SU-DHL-6 (cell line): Measurements from ENCODE around the gene RAB11FIP2.

ENCODE experiments used
- H2AFZ ChIP-seq: fragments of 200-600 bp; sonication (generic); 2 replicates; pipeline ENCODE4 v1.6.1; 2014; ENCODE audit warnings: low read depth, mild to moderate bottlenecking, moderate library complexity, mixed read lengths, antibody characterized with exemption, low read length; ENCODE audit not compliant: severe bottlenecking
- H3F3A ChIP-seq: fragments of 200-600 bp; shearing (Covaris generic); 2 replicates; pipeline ENCODE4 v1.6.0; 2016; ENCODE audit warnings: antibody characterized with exemption, mild to moderate bottlenecking; ENCODE audit not compliant: insufficient read depth
- H3K27ac ChIP-seq: fragments of 200-600 bp; sonication (generic); 2 replicates; pipeline ENCODE4 v1.5.1; 2016; ENCODE audit warnings: low read depth, mild to moderate bottlenecking, low read length, moderate library complexity, mixed read lengths
- H3K27me3 ChIP-seq: fragments of 200-600 bp; sonication (generic), shearing (Covaris generic); 2 replicates; pipeline ENCODE4 v1.6.0; 2014; ENCODE audit warnings: mild to moderate bottlenecking, low read length
- H3K36me3 ChIP-seq: fragments of 200-600 bp; sonication (generic); 2 replicates; pipeline ENCODE4 v1.6.1; 2014; ENCODE audit warnings: mild to moderate bottlenecking, low read length, mixed read lengths
- H3K4me2 ChIP-seq: fragments of 300-600, 200-600 bp; shearing (Covaris generic), sonication (generic); 2 replicates; pipeline ENCODE4 v1.6.0; 2014; ENCODE audit warnings: low read length, low read depth, mild to moderate bottlenecking; ENCODE audit not compliant: poor library complexity, severe bottlenecking
- H3K4me3 ChIP-seq: fragments of 200-600 bp; sonication (generic); 2 replicates; pipeline ENCODE4 v1.5.1; 2014; ENCODE audit warnings: antibody characterized with exemption, low read length, mild to moderate bottlenecking, mixed read lengths; ENCODE audit not compliant: insufficient read depth, poor library complexity, severe bottlenecking
- H3K79me2 ChIP-seq: fragments of 200-600 bp; sonication (generic); 2 replicates; pipeline ENCODE4 v1.6.1; 2014; ENCODE audit warnings: mild to moderate bottlenecking, low read length, moderate library complexity; ENCODE audit not compliant: insufficient read depth
- H3K9ac ChIP-seq: fragments of 200-600 bp; sonication (generic); 2 replicates; pipeline ENCODE4 v1.7.0; 2014; ENCODE audit warnings: mild to moderate bottlenecking, low read length
- H3K9me2 ChIP-seq: fragments of 200-600 bp; sonication (generic); replicated peaks from 2 replicates; pipeline ENCODE4 v1.6.1; 2014; ENCODE audit warnings: low read length; ENCODE audit not compliant: insufficient read depth
- H3K9me3 ChIP-seq: fragments of 200-600 bp; sonication (generic); 2 replicates; pipeline ENCODE4 v1.6.1; 2014; ENCODE audit warnings: low read length, mixed read lengths; ENCODE audit not compliant: insufficient read depth
- H4K20me1 ChIP-seq: fragments of 200-600 bp; sonication (generic); 2 replicates; pipeline ENCODE4 v1.6.1; 2014; ENCODE audit warnings: low read depth, mild to moderate bottlenecking, antibody characterized with exemption, low read length, moderate library complexity, mixed read lengths
- CTCF ChIP-seq: fragments of 200-600 bp; sonication (generic); IDR thresholded peaks from one replicate; pipeline ENCODE4 v1.5.1; 2017; ENCODE audit warnings: antibody characterized with exemption, mild to moderate bottlenecking, low read length, moderate library complexity; ENCODE audit not compliant: insufficient read depth, poor library complexity, severe bottlenecking
- EZH2phosphoT487 ChIP-seq: fragments of 200-600 bp; sonication (generic), shearing (Covaris generic); conservative IDR thresholded peaks from 2 replicates; pipeline ENCODE4 v1.6.1; 2018; ENCODE audit warnings: mild to moderate bottlenecking, antibody characterized with exemption, low read length, moderate library complexity, mixed read lengths

The RAB11FIP2 gene

GRCh38 chr10:118007773-118008172, 39.0 kb downstream of the RAB11FIP2 start:
- Histone ChIP-seq H3K9me3 (no peaks in the 10 kb centered on the region), H2AFZ (no peak overlapping the region), H3K27ac (no peak overlapping the region), H3K27me3 (no peaks in the 10 kb centered on the region), H3K9me2 (no peaks in the 10 kb centered on the region), H3K4me3 (no peak overlapping the region), H3F3A (0 out of 2 replicates have a peak, but pooled peaks cover 2% of the 10 kb centered on the region), H3K36me3 (peaks cover 18% of the 10 kb centered on the region), H3K4me2 (no peak overlapping the region), H3K9ac (no peak overlapping the region), H4K20me1 (no peaks in the 10 kb centered on the region), H3K79me2 (no peaks in the 10 kb centered on the region)
- TF ChIP-seq CTCF: no peak

DNA sequence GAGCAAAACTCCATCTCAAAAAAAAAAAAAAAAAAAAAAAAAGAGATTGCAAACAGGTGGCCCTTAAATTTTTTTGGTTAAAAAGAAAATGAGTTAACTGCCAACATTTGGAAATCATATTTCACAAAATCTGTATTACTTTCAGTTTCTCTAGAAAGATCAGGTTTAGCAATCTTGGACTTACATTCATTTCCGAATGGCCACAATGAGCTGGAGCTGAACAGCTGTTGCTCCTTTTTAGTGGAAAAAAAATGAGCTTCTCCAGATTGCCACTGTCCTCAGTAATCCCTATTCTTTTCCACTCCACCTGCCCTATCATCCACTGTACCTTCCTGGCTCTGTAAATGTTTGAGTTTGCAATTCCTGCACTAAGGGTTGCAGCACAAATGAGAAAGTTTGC, 43.6 kb downstream of the RAB11FIP2 start:
- no peak overlapping the region for H3K27ac ChIP-seq
- H3K36me3 ChIP-seq: peaks cover 18% of the 10 kb centered on the region
- no peaks in the 10 kb centered on the region for H3K9me3 ChIP-seq

DNA sequence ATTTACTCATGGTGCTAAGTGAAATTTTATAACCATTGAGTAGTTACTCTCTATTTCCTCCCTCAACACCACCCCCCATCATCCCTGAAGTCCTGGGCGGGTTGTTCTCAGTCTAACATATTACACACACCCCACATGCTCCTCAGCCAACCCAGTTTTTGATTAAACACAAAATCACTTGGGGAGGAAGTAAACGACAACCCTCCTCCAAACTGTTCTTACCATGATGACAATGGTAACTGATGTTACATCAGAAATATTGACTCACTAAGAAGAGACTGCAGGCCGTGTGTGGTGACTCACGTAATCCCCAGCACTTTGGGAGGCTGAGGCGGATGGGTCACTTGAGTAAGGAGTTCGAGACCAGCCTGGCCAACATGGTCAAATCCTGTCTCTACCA, 44.2 kb downstream of the RAB11FIP2 start:
- H3K27ac ChIP-seq: no peak overlapping the region
- TF ChIP-seq EZH2phosphoT487: no peak
- TF ChIP-seq CTCF: no peak
- H3K36me3 ChIP-seq: peaks cover 13% of the 10 kb centered on the region; the same call in 1 of the 2 replicates

More for the DNA sequence above, 43.6 kb downstream of the RAB11FIP2 start:
- H3K9me2 ChIP-seq: no peaks in the 10 kb centered on the region
- H3K9ac ChIP-seq: no peak overlapping the region
- H3K4me3 ChIP-seq: no peak overlapping the region
- TF ChIP-seq CTCF (no peak), EZH2phosphoT487 (no peak)
- 0 out of 2 replicates have a peak, but pooled peaks cover 2% of the 10 kb centered on the region for H3F3A ChIP-seq
- no peaks in the 10 kb centered on the region for H3K27me3 ChIP-seq
- H4K20me1 ChIP-seq: no peaks in the 10 kb centered on the region
- H3K4me2 ChIP-seq: no peak overlapping the region
- no peak overlapping the region for H2AFZ ChIP-seq
- H3K79me2 ChIP-seq: no peaks in the 10 kb centered on the region

More for the DNA sequence above, 44.2 kb downstream of the RAB11FIP2 start:
- no peaks in the 10 kb centered on the region for H3K27me3 ChIP-seq
- H3K9me3 ChIP-seq: no peaks in the 10 kb centered on the region
- H4K20me1 ChIP-seq: no peaks in the 10 kb centered on the region
- no peaks in the 10 kb centered on the region for H3K9me2 ChIP-seq
- H3K9ac ChIP-seq: no peak overlapping the region
- no peak overlapping the region for H3K4me3 ChIP-seq
- H2AFZ ChIP-seq: no peak overlapping the region
- H3K79me2 ChIP-seq: no peaks in the 10 kb centered on the region
- 0 out of 2 replicates have a peak, but pooled peaks cover 2% of the 10 kb centered on the region for H3F3A ChIP-seq
- H3K4me2 ChIP-seq: no peak overlapping the region
